Astrocyte of the cerebellum (primary cell): ENCODE data around the gene MYO7B.
"Not testable (repeated sequence)": the region's sequence is repeated elsewhere in the genome, so short reads cannot be mapped to it uniquely, and the experiment has no call there.

Experiments used
- DNase-seq: peaks from one replicate; pipeline ENCODE4 v3.0.0-alpha.2; 2011; ENCODE audit warnings: low read depth
- H3K4me3 ChIP-seq: 2 replicates; pipeline ENCODE4 v1.5.1; 2011; ENCODE audit warnings: mild to moderate bottlenecking, low read depth, low read length, moderate library complexity
- in situ Hi-C: cut with HindIII; loops from 2 replicates; pipeline ENCODE4 v1.10.0; 2017; ENCODE audit warnings: low sequenced_read_pairs
- TF ChIP-seq, protein P1 (sequence below): IDR thresholded peaks from 2 replicates; pipeline ENCODE4 v1.5.1; 2012; ENCODE audit warnings: low read length, low read depth, moderate library complexity, mild to moderate bottlenecking; ENCODE audit errors: missing control alignments

The MYO7B gene

DNA sequence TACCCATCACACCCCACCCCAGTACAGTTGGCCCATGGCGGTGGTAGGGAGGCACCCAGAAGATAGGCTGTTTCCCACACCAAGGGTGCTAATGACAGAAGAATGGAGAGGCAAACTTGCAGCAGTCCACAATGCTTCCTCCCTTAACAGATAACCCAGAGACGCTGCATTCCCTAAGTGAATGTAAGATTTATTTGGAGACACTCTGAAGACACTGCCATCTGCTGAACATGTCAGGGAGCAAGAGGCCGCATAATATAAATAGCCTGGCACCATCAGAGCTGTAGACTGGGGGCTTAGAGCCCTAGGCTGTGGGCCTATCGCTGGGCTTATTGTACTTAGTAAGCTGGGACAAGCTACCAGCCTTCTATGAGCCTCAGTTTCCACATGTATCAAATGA, 7.0 kb upstream of the MYO7B start:
- TF ChIP-seq, protein P1, sequence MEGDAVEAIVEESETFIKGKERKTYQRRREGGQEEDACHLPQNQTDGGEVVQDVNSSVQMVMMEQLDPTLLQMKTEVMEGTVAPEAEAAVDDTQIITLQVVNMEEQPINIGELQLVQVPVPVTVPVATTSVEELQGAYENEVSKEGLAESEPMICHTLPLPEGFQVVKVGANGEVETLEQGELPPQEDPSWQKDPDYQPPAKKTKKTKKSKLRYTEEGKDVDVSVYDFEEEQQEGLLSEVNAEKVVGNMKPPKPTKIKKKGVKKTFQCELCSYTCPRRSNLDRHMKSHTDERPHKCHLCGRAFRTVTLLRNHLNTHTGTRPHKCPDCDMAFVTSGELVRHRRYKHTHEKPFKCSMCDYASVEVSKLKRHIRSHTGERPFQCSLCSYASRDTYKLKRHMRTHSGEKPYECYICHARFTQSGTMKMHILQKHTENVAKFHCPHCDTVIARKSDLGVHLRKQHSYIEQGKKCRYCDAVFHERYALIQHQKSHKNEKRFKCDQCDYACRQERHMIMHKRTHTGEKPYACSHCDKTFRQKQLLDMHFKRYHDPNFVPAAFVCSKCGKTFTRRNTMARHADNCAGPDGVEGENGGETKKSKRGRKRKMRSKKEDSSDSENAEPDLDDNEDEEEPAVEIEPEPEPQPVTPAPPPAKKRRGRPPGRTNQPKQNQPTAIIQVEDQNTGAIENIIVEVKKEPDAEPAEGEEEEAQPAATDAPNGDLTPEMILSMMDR, result no peak
- in situ Hi-C loops, result no loop called here
- H3K4me3 ChIP-seq, result no peak overlapping the region
- DNase-seq, result no peak

DNA sequence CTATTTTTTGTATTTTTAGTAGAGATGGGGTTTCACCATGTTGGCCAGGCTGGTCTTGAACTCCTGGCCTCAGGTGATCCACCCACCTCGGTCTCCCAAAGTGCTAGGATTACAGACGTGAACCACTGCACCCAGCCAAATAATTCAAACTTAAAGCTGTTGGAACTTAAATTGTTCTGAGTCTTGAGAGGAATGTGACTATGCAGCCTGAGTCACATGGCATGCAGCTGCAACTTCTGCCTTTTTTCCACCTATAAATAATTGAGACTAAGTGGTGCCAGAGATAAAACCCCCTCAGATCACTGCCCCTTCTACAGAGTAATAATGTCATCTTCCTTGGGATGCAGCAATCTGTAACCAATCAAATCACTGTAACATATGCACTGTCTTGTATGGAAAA, 6.1 kb upstream of the MYO7B start:
- DNase-seq, in situ Hi-C loops, H3K4me3 ChIP-seq: not testable (repeated sequence)

DNA sequence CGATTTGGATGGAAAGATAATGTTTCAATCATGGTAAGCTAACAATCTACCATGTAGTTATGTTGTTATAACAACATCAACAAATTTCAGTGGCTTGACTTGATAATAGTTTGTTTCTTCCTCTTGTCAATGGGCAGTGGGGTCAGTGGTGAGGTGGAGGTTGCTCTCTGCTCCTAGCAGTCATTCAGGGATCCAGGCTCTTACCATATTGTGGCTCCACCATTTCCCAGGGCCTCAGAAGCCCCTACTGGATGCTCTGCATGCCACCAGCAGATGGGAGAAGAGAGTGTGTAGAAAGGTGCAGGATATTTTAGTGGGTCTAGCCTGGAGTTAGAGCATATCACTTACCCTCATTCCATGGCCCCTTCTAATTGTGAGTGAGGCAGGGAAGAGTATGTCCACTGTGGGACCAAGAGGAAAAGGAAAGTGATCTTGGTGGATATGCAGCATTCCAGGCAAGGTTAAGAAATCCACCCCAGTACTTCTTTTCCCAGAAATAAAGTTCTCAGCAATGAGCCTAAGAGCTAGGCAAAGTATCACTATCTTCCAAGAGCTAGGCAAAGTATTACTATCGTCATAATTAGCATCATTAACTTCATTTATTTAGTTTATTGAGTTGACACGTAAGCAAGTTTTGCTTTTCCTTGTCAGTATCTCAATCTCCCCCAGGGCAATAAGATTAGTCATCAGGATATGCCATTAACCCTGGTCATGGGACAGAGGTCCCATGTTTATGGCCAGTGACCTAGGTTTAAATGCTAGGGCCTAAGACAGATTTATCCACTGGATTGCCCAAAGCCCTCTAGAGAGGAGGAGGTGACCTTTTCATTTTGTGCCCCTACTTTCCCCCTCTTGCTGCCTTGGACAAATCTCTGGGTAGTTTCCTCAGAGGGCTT, 5.0 kb upstream of the MYO7B start:
- H3K4me3 ChIP-seq, result no peak overlapping the region
- DNase-seq, result no peak
- TF ChIP-seq, protein P1, result no peak
- in situ Hi-C loops, result no loop called here

DNA sequence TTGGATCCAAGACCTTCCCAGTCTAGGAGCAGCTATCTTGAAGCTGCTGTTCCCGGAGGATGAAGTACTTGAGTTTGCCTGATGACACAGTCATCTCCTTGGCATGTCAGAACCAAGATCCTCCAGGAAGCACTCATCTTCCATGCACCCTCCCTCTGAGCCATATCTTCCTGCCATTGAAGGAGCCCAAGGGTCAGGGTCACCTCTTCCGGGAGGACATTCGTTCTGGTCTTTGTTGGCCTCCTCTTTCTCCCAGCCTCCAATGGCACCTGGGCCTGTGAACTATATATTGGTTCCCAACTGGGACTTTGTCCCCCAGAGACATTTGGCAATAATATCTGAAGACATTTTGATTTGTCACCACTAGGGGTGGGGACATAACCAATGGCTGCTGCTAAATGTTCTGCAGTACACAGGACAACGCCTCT, 4.2 kb upstream of the MYO7B start:
- H3K4me3 ChIP-seq, result no peak overlapping the region
- TF ChIP-seq, protein P1, result no peak
- no peak for DNase-seq
- in situ Hi-C loops, result no loop called here

DNA sequence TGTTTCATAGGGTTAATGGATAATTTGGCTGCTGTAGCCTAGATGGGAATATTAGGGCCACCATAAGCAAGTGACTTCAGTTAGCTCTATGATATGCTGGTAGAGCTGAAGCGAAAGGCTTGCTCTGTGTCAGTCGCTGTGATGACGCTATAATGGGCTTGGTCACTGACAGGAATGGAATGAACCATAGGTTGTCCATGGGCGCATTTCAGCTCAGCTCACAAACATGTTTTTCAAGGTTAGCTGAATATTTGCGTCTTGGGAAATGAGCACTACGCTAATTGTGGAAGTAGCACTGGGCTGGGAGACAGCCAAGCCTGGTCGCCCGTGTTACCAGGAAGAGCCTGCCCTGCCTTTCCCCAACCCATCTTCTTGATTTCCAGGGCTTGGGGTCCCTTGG, 3.2 kb upstream of the MYO7B start:
- in situ Hi-C loops, result no loop called here
- TF ChIP-seq, protein P1, result no peak
- DNase-seq, result no peak
- no peak overlapping the region for H3K4me3 ChIP-seq

DNA sequence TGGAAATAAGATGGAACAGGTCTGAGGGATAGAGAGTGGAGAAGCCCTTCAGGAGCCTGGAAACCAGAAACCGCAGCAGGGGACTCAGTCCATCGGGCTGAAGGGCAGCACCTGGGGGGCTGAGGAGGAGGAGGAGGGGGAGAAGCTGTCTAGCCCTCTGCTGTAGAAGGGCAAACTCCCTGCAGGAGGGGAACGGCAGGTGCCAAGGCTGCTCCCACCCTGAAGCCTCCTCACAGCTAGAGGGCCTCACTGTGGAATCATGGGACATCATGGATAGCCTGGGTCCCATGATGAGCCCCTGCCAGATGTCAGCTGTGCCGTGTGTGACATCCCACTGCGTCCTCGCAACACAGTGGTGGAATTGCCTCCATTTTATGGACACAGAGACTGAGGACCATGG, 435 bp downstream of the MYO7B start:
- no peak for DNase-seq
- H3K4me3 ChIP-seq, result no peak overlapping the region
- TF ChIP-seq, protein P1, result no peak
- in situ Hi-C loops, result no loop called here
